Testis (tissue), 3 donors: Measurements from ENCODE around the gene KLK13. TPM values are rescaled to one million over a fixed set of nuclear protein-coding genes. Genes with fewer than 3 reads are reported as not detected.
A peak's percentile ranks its signal among the peaks of the same experiment; 100 is the strongest.

Source experiments
- DNase-seq: peaks from one replicate; pipeline ENCODE4 v3.0.0-alpha.2; 2019
- H3K27ac ChIP-seq, 2 donors: fragments of 200-600 bp; sonication (generic); one replicate each; pipeline ENCODE4 v1.5.1; 2019
- H3K27me3 ChIP-seq: fragments of 200-600 bp; sonication (generic); one replicate; pipeline ENCODE4 v1.5.1; 2019
- H3K36me3 ChIP-seq: fragments of 200-600 bp; sonication (generic); one replicate; pipeline ENCODE4 v1.5.1; 2017; ENCODE audit warnings: low read depth; ENCODE audit errors: missing control alignments
- H3K4me1 ChIP-seq: fragments of 200-600 bp; sonication (generic); one replicate; pipeline ENCODE4 v1.5.1; 2019
- H3K4me3 ChIP-seq, 2 donors: fragments of 200-600 bp; sonication (generic); one replicate each; pipeline ENCODE4 v1.5.1; 2017 to 2019
- H3K9me3 ChIP-seq: fragments of 200-600 bp; sonication (generic); one replicate; pipeline ENCODE4 v1.5.1; 2017
- CTCF ChIP-seq, 3 experiments: fragments of 450-650 bp in 2 of 3; fragments of 200-600 bp in 1 of 3; sonication (generic) in 1 of 3; IDR thresholded peaks; one replicate each; pipeline ENCODE4 v1.5.1; 2016 to 2019; ENCODE audit warnings: antibody characterized with exemption in 3 of 3, mild to moderate bottlenecking in 2 of 3, moderate library complexity in 1 of 3
- POLR2A ChIP-seq: fragments of 450-650 bp; IDR thresholded peaks from one replicate; pipeline ENCODE4 v1.6.1; 2017; ENCODE audit warnings: antibody characterized with exemption, mild to moderate bottlenecking, moderate library complexity
- WGBS, 2 donors: methylation state at CpG; one replicate each; pipeline ENCODE4 v1.1.5; 2018; 5-methylcytosine and 5-hydroxymethylcytosine counted together
- intact Hi-C: fragments of 100-400 bp; cut with DNase I; formaldehyde crosslinking; loops from one replicate; pipeline ENCODE4 v1.15.1; 2023; ENCODE audit warnings: low total_unique reads
- polyA plus RNA-seq: library from polyadenylated mRNA; stranded (reverse); fragments of 350-450 nt; fragmentation: Illumina TruSeq; extraction: RNeasy Lipid Tissue Mini Kit (QIAGEN cat#74804); gene quantifications from one replicate; pipeline ENCODE4 v1.2.3, GENCODE V29; 2014; ENCODE audit warnings: low read depth, low replicate concordance; ENCODE audit not compliant: insufficient read depth
- total RNA-seq, 2 donors: library from RNA; depleted of rRNA; stranded (reverse); fragments of >200 nt; gene quantifications; one replicate each; pipeline ENCODE4 v1.2.3, GENCODE V29; 2016

KLK13 gene
- total and polyA plus RNA-seq, 3 donors from 2014 or later = 3.7 to 13.0 (median 7.8) TPM

DNA sequence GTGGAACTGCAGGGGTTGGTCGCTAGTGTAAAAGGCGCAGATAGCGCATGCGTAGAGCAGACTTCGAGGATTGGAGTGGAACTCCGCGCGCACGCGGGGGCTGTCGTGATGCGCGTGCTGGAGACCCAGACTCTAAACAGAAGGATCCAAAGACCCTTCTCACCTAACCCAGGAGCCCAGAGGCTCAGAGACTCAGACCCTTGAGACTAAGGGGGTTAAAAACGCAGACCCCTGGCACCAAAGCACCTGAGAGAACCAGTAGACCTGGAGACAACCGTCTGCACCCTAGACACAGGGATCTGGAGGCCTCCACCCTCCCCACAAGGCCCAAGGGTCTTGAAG lies 43.9 kb upstream of the KLK13 start:
- Histone ChIP-seq H3K27ac (peak overlapping the region; percentile 20 to 59), H3K36me3 (no peaks in the 10 kb centered on the region), H3K4me3 (peak overlapping the region; percentile 59 to 86), H3K4me1 (peaks cover 13% of the 10 kb centered on the region), H3K9me3 (no peaks in the 10 kb centered on the region), H3K27me3 (no peaks in the 10 kb centered on the region)
- intact Hi-C loops = no loop called here
- WGBS, 2 donors = 0% methylated on average over 4 to 15 of the region's 15 CpGs
- DNase-seq = no peak
- no peak for TF ChIP-seq CTCF (IDR thresholded peaks at IDR 0.05)
- TF ChIP-seq POLR2A = no peak

DNA sequence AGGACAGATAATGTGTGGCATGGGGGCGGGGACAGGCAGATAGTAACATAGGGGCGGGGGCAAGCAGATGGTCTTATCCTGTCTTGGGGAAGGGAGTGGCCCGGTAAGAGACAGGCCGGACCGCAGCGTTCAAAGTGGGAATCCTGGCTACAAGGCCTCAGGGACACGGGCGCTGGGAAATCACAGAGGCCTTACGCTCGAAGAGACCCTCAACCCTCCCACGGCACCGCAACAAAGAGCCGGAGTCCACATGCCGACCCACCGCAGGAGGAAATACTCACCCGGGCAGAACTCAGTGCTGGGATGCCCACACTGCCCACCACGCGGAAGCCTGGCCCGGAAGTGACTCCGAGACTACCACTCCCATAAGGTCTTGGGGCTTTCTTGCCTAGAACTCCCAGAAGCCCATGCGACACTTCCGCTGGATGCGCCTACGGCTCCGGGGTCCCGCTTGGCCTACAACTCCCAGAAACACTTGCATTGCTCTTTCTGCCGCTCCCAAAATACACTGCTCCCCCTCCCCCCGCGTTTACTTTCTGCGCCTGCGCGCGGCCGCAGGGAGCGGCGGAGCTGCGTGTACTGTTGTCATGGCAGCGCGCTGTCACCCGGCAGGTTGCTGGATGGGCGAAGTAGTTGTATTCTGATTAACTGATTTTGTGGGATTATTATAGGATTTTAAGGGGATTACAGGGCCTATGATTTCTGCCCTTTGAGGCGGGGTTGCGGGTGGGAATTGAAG lies 43.3 kb upstream of the KLK13 start, which contains the start of gene CTU1:
CTU1 (minus strand) TSS at position 344 of the 739 bp plus-strand sequence. CDS start 3,840 bp downstream, outside the sequence.
- Histone ChIP-seq H3K4me1 (peaks cover 13% of the 10 kb centered on the region), H3K27me3 (no peaks in the 10 kb centered on the region), H3K27ac (peak within 1 kb of the TSS; percentile 40 to 59), H3K4me3 (peak within 1 kb of the TSS; percentile 59 to 86), H3K36me3 (no peaks in the 10 kb centered on the region), H3K9me3 (no peaks in the 10 kb centered on the region)
- intact Hi-C loops = no loop called here
- TF ChIP-seq CTCF (IDR thresholded peaks at IDR 0.05) = peak in 2 of 3 experiments; percentile 21 to 39
- peak; percentile 14 for TF ChIP-seq POLR2A
- WGBS, 2 donors = 0 to 1% methylated on average over 37 of the region's 43 CpGs
- DNase-seq = peak; percentile 100

DNA sequence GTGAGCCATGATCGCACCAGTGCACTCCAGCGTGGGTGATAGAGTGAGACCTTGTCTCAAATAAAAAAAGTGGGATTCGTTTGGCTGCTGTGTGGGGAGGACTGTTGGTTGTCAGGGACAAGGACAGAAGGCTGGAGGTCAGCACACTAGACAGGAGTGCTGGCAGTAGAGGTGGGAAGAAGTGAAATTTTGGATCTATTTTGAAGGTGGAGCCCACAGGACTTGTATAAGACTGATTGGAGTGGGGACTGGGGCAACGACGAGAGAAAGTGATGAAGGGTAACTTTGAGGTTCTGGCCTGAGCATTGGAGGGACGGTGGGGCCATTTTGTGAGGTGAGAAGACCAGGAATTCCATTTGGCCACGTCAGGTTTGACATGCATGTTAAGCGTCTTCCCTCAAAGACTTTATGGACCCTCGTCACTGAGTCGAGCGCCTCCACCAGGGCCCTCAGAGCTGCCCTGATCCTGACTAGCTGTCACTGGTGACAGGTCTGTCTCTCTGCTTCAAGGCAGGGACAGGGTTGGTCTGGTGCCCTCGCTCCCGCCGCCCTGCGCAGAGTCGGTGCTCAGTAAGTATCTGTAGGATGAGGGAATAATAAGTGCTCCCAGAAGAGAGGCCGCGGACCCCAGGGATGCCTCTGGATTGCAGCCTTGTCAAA lies 42.6 kb upstream of the KLK13 start:
- 4 to 7% methylated on average over 18 of the region's 18 CpGs for WGBS, 2 donors
- peak overlapping the region; percentile 59 to 86 for H3K4me3 ChIP-seq
- peak; percentile 35 for DNase-seq
- no peaks in the 10 kb centered on the region for H3K36me3 ChIP-seq
- no peaks in the 10 kb centered on the region for H3K27me3 ChIP-seq
- peak overlapping the region; percentile 40 to 59 for H3K27ac ChIP-seq
- peaks cover 13% of the 10 kb centered on the region for H3K4me1 ChIP-seq
- no peaks in the 10 kb centered on the region for H3K9me3 ChIP-seq
- TF ChIP-seq POLR2A (no peak), CTCF (IDR thresholded peaks at IDR 0.05) (no peak)
- intact Hi-C loops = no loop called here

DNA sequence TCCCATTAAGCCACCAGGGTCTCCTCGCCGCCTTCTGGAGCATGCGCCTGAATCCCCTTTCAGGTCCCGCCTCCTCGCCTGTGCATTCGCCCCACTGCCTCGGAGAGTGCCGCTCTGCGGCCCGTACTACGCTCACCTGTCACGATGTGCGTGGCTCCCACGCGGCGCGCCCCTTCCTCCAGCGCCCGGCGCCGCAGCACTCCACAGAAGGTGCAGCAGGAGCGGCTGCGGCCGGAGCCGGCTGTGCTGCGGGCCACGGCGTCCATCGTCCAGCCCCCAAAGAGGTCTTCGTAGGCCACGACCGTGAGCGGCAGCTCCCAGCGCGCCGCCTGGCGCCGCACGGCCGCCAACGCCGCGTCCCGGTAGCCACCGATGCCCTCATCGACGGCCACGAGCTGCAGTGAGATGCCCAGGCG lies 39.0 kb upstream of the KLK13 start:
- WGBS, 2 donors = 65 to 85% methylated on average over 20 to 49 of the region's 49 CpGs
- TF ChIP-seq POLR2A = no peak
- no peak for TF ChIP-seq CTCF (IDR thresholded peaks at IDR 0.05)
- intact Hi-C loops = no loop called here
- Histone ChIP-seq H3K36me3 (no peaks in the 10 kb centered on the region), H3K4me1 (peaks cover 35% of the 10 kb centered on the region), H3K4me3 (peak overlapping the region; percentile 21 to 26), H3K27ac (no peak overlapping the region), H3K27me3 (no peaks in the 10 kb centered on the region), H3K9me3 (no peaks in the 10 kb centered on the region)
- DNase-seq = peak; percentile 60
